ENCODE measurements around the gene TSPO. TPM values are rescaled to one million over a fixed set of nuclear protein-coding genes. Genes with fewer than 3 reads are reported as not detected.

TSPO gene
- total RNA-seq, 1 experiment from 2014 or later = 308 TPM

GRCh38 chr22:43148581-43148980 is 2.8 kb upstream of the TSPO start:
- TF ChIP-seq CTCF (IDR thresholded peaks at IDR 0.05; ENCODE audit: unreplicated experiment) = no peak
- BruUV-seq (replicated peaks) = no TSS peak
- no peak for DNase-seq (ENCODE audit: unreplicated experiment)
- H3K36me3 Mint-ChIP-seq (ENCODE audit: insufficient read depth, unreplicated experiment) = peaks cover 14% of the 10 kb centered on the region
- no peaks in the 10 kb centered on the region for H3K27me3 Mint-ChIP-seq (ENCODE audit: insufficient read depth, unreplicated experiment)
- POLR2A ChIA-PET = no interaction called here
- CTCF ChIA-PET = interaction anchor here (0.5 to 0.6 kb wide), 2 partner anchors 194 to 392 kb away, joined by 3 to 4 read pairs; no protein-coding TSS in a partner anchor
- peaks cover 10% of the 10 kb centered on the region for H3K4me1 Mint-ChIP-seq (ENCODE audit: insufficient read depth, unreplicated experiment)
- no peaks in the 10 kb centered on the region for H3K9me3 Mint-ChIP-seq (ENCODE audit: unreplicated experiment)
- intact Hi-C loops (cut with micrococcal nuclease) = no loop called here
- H3K27ac Mint-ChIP-seq (ENCODE audit: low read depth, unreplicated experiment) = no peak overlapping the region
- H3K4me3 Mint-ChIP-seq (ENCODE audit: unreplicated experiment) = no peak overlapping the region

DNA sequence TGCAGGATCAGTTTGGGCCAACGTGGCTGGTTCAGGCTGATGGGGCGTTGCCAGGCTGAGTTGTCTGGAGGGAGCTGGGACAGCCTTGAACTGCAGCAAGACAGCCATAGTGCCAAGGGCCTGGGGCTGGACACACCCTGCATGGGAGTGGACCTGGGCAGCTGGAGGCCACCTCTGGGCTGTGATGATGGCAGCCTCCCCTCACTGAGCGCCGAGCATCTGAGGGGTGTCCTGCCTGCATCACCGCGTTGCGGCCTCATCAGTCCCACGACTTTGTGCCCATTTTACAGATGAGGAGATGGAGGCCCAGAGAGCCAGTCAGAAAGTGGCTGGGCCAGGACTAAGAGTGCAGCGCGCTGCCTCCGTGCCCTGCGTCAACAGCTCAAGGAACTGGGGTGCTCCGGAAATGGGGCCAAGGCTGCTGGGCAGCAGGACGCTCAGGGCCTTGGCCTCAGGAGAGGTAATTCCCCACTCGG is 590 bp upstream of the TSPO start:
- POLR2A ChIA-PET = interaction anchor here (0.6 to 3.0 kb wide), 6 partner anchors 8 to 424 kb away, joined by 3 to 23 read pairs (median 3); partner anchors contain the start of gene TTLL12
- no peak for TF ChIP-seq CTCF (IDR thresholded peaks at IDR 0.05; ENCODE audit: unreplicated experiment)
- intact Hi-C loops (cut with micrococcal nuclease) = loop anchor here (5.0 kb wide), 1 partner anchor 38 kb away; the partner anchor contains the start of gene BIK
- Mint-ChIP-seq H3K4me1 (ENCODE audit: insufficient read depth, unreplicated experiment) (peaks cover 10% of the 10 kb centered on the region), H3K9me3 (ENCODE audit: unreplicated experiment) (no peaks in the 10 kb centered on the region), H3K27ac (ENCODE audit: low read depth, unreplicated experiment) (no peak overlapping the region), H3K4me3 (ENCODE audit: unreplicated experiment) (peak overlapping the region; percentile 74), H3K27me3 (ENCODE audit: insufficient read depth, unreplicated experiment) (no peaks in the 10 kb centered on the region), H3K36me3 (ENCODE audit: insufficient read depth, unreplicated experiment) (peaks cover 23% of the 10 kb centered on the region)
- BruUV-seq (replicated peaks) = no TSS peak
- DNase-seq (ENCODE audit: unreplicated experiment) = no peak
- CTCF ChIA-PET = interaction anchor here (0.8 kb wide), 1 partner anchor 22 kb away, joined by 3 read pairs; no protein-coding TSS in a partner anchor

GRCh38 chr22:43152003-43152356 is 621 bp downstream of the TSPO start:
- ChIA-PET POLR2A (interaction anchor here (0.7 to 3.0 kb wide), 6 partner anchors 8 to 476 kb away, joined by 4 to 23 read pairs (median 8); partner anchors contain the start of gene TTLL12), CTCF (interaction anchor here (1.6 kb wide), 1 partner anchor 9 kb away, joined by 3 read pairs; no protein-coding TSS in a partner anchor)
- peaks cover 15% of the 10 kb centered on the region for H3K4me1 Mint-ChIP-seq (ENCODE audit: insufficient read depth, unreplicated experiment)
- intact Hi-C loops (cut with micrococcal nuclease) = loop anchor here (5.0 kb wide), 1 partner anchor 40 kb away; the partner anchor contains the start of gene BIK
- TF ChIP-seq CTCF (IDR thresholded peaks at IDR 0.05; ENCODE audit: unreplicated experiment) = no peak
- H3K9me3 Mint-ChIP-seq (ENCODE audit: unreplicated experiment) = no peaks in the 10 kb centered on the region
- no TSS peak for BruUV-seq (replicated peaks)
- H3K27me3 Mint-ChIP-seq (ENCODE audit: insufficient read depth, unreplicated experiment) = no peaks in the 10 kb centered on the region
- H3K36me3 Mint-ChIP-seq (ENCODE audit: insufficient read depth, unreplicated experiment) = peaks cover 33% of the 10 kb centered on the region
- peak overlapping the region; percentile 74 for H3K4me3 Mint-ChIP-seq (ENCODE audit: unreplicated experiment)
- no peak for DNase-seq (ENCODE audit: unreplicated experiment)
- peak overlapping the region; percentile 1 for H3K27ac Mint-ChIP-seq (ENCODE audit: low read depth, unreplicated experiment)

DNA sequence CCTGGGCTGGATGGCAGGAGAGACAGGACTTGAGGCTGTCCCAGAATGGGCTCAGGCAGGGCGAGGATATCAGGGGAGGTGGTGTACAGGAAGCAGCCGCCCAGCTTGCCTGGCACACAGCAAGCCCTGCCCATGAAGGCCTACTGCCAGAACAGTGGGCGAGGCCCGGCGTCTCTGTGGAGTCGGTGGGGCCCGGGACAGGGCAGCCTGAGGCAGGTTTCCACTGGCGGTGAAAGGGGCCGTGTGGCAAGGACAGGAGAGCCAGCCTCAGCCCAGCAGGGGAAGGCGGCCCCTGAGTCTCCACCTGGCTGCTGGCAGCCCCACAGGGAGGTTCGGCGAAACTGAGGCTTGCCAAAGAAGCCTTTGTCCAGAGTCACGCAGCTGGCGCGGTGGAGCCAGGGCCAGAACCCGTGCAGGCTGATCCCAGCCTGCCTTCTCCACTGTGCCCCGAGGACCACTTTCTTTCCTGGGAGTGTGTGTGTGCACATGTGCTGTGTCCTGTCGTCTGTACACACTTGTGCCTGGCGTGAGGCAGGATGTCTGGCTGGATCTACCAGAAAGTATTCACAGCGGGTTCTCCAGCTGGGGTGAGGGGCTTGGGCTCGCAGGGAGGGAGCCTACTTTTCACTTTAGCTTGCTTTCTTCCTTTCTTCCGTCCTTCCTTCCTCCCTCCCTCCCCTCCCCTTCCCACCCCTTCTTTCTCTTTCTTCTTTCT is 1.2 kb downstream of the TSPO start:
- Mint-ChIP-seq H3K27me3 (ENCODE audit: insufficient read depth, unreplicated experiment) (no peaks in the 10 kb centered on the region), H3K27ac (ENCODE audit: low read depth, unreplicated experiment) (peak overlapping the region; percentile 1)

More for the DNA sequence above, 1.2 kb downstream of the TSPO start:
- Mint-ChIP-seq H3K4me3 (ENCODE audit: unreplicated experiment) (peak overlapping the region; percentile 74), H3K36me3 (ENCODE audit: insufficient read depth, unreplicated experiment) (peaks cover 33% of the 10 kb centered on the region), H3K4me1 (ENCODE audit: insufficient read depth, unreplicated experiment) (peaks cover 15% of the 10 kb centered on the region), H3K9me3 (ENCODE audit: unreplicated experiment) (no peaks in the 10 kb centered on the region)
- ChIA-PET POLR2A (interaction anchor here (0.7 to 3.0 kb wide), 6 partner anchors 9 to 477 kb away, joined by 4 to 23 read pairs (median 8); partner anchors contain the start of gene TTLL12), CTCF (interaction anchor here (0.6 to 1.6 kb wide), 2 partner anchors 9 to 67 kb away, joined by 3 to 4 read pairs; no protein-coding TSS in a partner anchor)
- peak; percentile 82 for DNase-seq (ENCODE audit: unreplicated experiment)
- BruUV-seq (replicated peaks) = no TSS peak
- no peak for TF ChIP-seq CTCF (IDR thresholded peaks at IDR 0.05; ENCODE audit: unreplicated experiment)
- intact Hi-C loops (cut with micrococcal nuclease) = loop anchor here (5.0 kb wide), 1 partner anchor 40 kb away; the partner anchor contains the start of gene BIK

All from MCF 10A (cell line).